Measurements from ENCODE around the gene TNIP1. TPM values are rescaled to one million over a fixed set of nuclear protein-coding genes. Genes with fewer than 3 reads are reported as not detected.

Gene TNIP1
- total RNA-seq, 4 donors from 2014 or later, result 74.4 to 115 (median 94.7) TPM

DNA sequence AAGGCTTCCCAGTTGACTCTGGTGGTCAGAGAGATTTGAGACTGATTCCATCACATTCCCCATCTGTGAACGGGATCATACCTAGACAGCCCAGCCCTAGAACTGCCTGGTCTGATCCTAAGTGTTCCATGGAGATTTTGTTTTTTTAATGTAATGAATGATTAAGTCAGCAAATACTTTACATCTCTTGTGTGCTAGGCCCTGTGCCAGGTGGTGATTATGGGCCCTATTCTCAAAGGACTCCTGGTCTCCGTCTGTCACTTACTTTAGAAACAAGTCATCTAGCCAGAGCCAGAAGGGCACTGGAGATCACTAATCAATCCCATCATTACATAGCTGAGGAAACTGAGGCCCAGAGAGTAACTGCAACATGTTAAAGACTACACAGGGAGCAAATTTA lies 61.5 kb downstream of the TNIP1 start:
- intact Hi-C loops (cut with DNase I), result no loop called here
- DNase-seq, result peak; percentile 34 to 49
- WGBS, 2 donors, result 48 to 53% methylated on average over 2 of the region's 2 CpGs
- peak overlapping the region; percentile 81 to 99 (median 94) for H3K27ac ChIP-seq
- no peaks in the 10 kb centered on the region for H3K27me3 ChIP-seq
- peaks cover 74 to 77% of the 10 kb centered on the region in 2 donors for H3K4me1 ChIP-seq
- no peaks in the 10 kb centered on the region for H3K9me3 ChIP-seq
- TF ChIP-seq, protein P1, sequence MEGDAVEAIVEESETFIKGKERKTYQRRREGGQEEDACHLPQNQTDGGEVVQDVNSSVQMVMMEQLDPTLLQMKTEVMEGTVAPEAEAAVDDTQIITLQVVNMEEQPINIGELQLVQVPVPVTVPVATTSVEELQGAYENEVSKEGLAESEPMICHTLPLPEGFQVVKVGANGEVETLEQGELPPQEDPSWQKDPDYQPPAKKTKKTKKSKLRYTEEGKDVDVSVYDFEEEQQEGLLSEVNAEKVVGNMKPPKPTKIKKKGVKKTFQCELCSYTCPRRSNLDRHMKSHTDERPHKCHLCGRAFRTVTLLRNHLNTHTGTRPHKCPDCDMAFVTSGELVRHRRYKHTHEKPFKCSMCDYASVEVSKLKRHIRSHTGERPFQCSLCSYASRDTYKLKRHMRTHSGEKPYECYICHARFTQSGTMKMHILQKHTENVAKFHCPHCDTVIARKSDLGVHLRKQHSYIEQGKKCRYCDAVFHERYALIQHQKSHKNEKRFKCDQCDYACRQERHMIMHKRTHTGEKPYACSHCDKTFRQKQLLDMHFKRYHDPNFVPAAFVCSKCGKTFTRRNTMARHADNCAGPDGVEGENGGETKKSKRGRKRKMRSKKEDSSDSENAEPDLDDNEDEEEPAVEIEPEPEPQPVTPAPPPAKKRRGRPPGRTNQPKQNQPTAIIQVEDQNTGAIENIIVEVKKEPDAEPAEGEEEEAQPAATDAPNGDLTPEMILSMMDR (IDR thresholded peaks at IDR 0.05), result no peak
- peak in 1 of 2 donors; percentile 28 for TF ChIP-seq POLR2A (IDR thresholded peaks at IDR 0.05)
- H3K4me3 ChIP-seq (replicated peaks in 1 of 3), result no peak overlapping the region
- peaks cover 4 to 28% of the 10 kb centered on the region in 2 donors for H3K36me3 ChIP-seq

DNA sequence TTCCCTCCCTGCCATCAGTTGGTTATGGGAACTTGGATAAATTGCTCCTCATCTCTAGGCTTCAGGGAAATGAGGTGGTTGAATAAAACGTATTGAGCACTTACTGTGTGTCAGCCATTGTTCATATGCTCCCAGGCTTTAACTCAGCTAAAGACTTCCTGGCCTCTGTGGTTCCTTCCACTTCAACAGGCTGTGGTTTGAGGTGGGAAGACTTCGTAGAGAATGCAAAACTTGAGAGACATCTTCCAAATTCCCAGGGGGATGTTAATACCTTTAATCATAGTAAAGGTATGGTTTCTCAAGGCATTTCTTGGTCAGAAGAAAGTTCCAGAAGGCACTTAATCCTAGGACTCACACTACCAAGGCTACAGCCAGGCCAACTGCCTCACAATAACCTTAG lies 62.0 kb downstream of the TNIP1 start:
- peaks cover 2 to 23% of the 10 kb centered on the region in 2 donors for H3K36me3 ChIP-seq
- WGBS, 2 donors, result 79 to 82% methylated on average over 2 of the region's 2 CpGs
- TF ChIP-seq POLR2A (IDR thresholded peaks at IDR 0.05), result no peak
- TF ChIP-seq, protein P1 (IDR thresholded peaks at IDR 0.05), result no peak
- H3K4me3 ChIP-seq (replicated peaks in 1 of 3), result no peak overlapping the region
- intact Hi-C loops (cut with DNase I), result no loop called here
- H3K27me3 ChIP-seq, result no peaks in the 10 kb centered on the region
- no peak for DNase-seq
- no peaks in the 10 kb centered on the region for H3K9me3 ChIP-seq
- peak overlapping the region; percentile 81 to 99 (median 94) for H3K27ac ChIP-seq
- peaks cover 74 to 75% of the 10 kb centered on the region in 2 donors for H3K4me1 ChIP-seq

DNA sequence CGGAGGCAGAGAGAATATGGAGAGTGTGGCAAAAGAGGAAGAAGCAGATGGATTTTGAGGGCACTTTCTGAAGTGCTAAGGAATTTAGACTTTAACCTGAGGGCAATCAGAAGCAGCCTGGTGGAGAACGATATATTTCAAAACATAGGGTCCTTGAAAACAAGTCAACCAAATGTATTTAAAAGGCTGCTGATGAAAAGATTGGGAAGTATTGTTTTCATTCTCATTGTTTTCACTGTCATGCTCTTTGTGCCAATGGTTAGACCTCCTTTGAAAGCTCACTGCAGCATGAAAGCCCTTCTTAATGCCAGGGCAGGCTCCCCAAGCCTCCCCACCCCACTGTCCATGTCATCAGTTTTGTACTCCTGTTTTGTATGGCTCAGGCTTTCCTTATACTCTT lies 62.9 kb downstream of the TNIP1 start:
- Histone ChIP-seq H3K27ac (peak overlapping the region; percentile 81 to 99 (median 94)), H3K9me3 (no peaks in the 10 kb centered on the region), H3K4me1 (peaks cover 65 to 71% of the 10 kb centered on the region in 2 donors), H3K36me3 (peaks cover 0 to 13% of the 10 kb centered on the region in 2 donors), H3K27me3 (no peaks in the 10 kb centered on the region), H3K4me3 (replicated peaks in 1 of 3) (no peak overlapping the region)
- TF ChIP-seq, protein P1 (IDR thresholded peaks at IDR 0.05), result no peak
- peak in 1 of 2 donors; percentile 43 for TF ChIP-seq POLR2A (IDR thresholded peaks at IDR 0.05)
- 44 to 46% methylated on average over 2 of the region's 2 CpGs for WGBS, 2 donors
- intact Hi-C loops (cut with DNase I), result no loop called here
- peak; percentile 42 to 47 for DNase-seq

DNA sequence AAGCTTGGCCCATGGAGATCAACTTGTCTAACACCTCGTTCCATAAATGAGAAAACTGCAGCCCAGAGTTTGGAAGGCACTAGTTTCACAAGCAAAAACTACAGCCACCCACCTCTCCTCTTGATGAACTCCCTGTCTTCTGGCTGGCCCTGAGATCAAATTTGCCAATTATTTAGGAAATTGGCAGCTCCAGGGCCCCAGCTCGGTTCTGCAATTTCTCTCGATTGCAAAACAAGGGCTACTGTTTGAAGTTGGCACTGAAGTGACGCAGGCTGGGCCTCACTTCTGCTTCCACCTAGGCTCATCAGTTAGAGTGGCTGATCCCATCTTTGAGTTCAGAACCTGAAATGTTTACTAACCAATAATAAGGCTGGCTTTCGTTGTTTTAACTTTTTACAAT lies 64.1 kb downstream of the TNIP1 start:
- Histone ChIP-seq H3K4me3 (replicated peaks in 1 of 3) (no peak overlapping the region), H3K27me3 (no peaks in the 10 kb centered on the region), H3K4me1 (peaks cover 58 to 70% of the 10 kb centered on the region in 2 donors), H3K27ac (peak overlapping the region; percentile 81 to 99 (median 94)), H3K36me3 (peaks cover 0 to 3% of the 10 kb centered on the region in 2 donors), H3K9me3 (no peaks in the 10 kb centered on the region)
- intact Hi-C loops (cut with DNase I), result no loop called here
- TF ChIP-seq POLR2A (IDR thresholded peaks at IDR 0.05), result no peak
- TF ChIP-seq, protein P1 (IDR thresholded peaks at IDR 0.05), result no peak
- DNase-seq, result peak; percentile 44 to 47
- 46 to 49% methylated on average over 5 of the region's 5 CpGs for WGBS, 2 donors

DNA sequence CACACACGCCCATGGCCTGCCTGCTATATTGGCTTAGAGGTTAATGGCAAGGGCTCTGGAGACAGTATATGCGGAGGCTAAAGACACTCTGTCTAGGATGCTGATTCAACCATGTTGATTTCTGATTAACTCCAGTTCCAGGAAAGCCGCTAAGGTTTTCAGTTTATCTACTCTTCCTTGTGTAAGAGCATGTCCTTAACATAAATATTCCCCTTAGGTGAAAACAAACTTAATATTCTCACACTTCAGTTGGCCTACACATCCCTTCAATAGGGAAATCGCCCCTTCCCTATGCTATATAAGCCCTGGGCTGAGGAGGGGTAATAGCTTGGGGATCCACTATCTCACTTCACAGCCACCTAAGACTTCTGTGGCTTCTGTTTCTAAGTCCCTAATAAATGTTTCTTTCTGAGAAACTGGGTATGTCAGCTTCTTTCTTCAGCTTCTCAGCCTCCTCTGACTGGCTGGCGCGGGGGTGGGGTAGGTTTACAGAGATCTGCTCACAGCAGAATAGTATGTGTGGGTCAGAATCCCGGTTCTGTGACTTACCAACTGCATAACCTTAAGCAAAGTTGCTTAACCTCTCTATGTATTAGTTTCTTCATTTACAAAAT lies 64.8 kb downstream of the TNIP1 start:
- Histone ChIP-seq H3K4me3 (replicated peaks in 1 of 3) (no peak overlapping the region), H3K4me1 (peaks cover 58 to 70% of the 10 kb centered on the region in 2 donors), H3K36me3 (no peaks in the 10 kb centered on the region), H3K27me3 (no peaks in the 10 kb centered on the region), H3K27ac (peak overlapping the region; percentile 81 to 99 (median 94)), H3K9me3 (no peaks in the 10 kb centered on the region)
- intact Hi-C loops (cut with DNase I), result no loop called here
- TF ChIP-seq, protein P1 (IDR thresholded peaks at IDR 0.05), result no peak
- TF ChIP-seq POLR2A (IDR thresholded peaks at IDR 0.05), result no peak
- 86 to 89% methylated on average over 7 of the region's 7 CpGs for WGBS, 2 donors
- DNase-seq, result peak; percentile 40 to 45

Data from thyroid gland (tissue), 4 donors.